ENCODE measurements around the gene MAB21L1. TPM values are rescaled to one million over a fixed set of nuclear protein-coding genes. Genes with fewer than 3 reads are reported as not detected.

MAB21L1 gene
- total RNA-seq: 0.14 and 0.21 TPM in 2 replicates
- long read RNA-seq: 0 reads

DNA sequence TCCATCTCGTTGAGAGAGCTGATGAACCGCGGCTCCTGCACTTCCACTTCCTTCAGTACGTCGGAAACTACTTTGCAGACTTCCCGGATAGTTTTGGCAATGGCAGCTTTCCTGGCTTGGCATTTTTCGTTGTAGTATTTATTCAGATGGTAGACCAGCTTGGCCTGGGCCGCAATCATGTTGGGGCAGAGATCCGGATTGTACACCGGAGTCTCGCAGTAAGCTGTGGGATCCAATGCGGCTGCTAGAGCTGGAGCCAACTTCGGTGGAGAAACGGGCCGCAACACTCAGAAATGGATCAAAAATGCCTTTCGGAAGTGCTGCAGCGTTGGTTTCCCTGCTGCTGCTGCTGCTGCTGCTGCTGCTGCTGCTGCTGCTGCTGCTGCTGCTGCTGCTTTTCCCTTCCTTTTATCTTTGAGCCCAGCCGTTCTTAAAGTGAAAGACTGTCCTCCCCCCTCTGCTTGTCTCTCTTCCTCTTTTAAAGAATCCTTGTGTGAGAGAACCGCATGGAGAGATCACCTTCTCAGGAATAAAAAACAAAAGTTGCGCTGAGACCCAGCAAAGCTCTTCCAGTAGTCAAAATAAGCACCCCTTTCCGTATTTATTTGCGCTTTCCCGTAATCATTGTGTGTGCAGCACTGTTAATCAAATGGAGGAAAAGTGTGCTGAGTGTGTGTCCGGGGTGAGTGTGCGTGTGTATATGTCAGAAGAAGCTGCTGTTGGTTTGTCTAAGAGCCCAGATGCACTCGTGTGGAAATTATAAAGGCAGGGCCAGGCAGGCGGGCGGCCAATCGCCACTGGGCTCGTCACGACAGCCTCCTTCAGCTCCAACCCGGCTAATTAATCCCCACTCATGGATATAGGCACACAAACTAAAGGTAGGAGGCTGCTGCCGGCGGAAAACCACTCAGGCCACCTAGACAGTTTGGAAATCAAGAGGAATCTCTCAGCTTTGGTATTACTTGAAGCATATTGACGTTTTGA, at the start of gene MAB21L1:
TSS of gene MAB21L1 (minus strand) at position 730 of the 984 bp plus-strand sequence. CDS start at position 179, 551 bp downstream.
- TF ChIP-seq, protein P1, sequence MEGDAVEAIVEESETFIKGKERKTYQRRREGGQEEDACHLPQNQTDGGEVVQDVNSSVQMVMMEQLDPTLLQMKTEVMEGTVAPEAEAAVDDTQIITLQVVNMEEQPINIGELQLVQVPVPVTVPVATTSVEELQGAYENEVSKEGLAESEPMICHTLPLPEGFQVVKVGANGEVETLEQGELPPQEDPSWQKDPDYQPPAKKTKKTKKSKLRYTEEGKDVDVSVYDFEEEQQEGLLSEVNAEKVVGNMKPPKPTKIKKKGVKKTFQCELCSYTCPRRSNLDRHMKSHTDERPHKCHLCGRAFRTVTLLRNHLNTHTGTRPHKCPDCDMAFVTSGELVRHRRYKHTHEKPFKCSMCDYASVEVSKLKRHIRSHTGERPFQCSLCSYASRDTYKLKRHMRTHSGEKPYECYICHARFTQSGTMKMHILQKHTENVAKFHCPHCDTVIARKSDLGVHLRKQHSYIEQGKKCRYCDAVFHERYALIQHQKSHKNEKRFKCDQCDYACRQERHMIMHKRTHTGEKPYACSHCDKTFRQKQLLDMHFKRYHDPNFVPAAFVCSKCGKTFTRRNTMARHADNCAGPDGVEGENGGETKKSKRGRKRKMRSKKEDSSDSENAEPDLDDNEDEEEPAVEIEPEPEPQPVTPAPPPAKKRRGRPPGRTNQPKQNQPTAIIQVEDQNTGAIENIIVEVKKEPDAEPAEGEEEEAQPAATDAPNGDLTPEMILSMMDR (conservative IDR thresholded peaks at IDR 0.05): no peak
- H3K4me3 Mint-ChIP-seq: peak within 1 kb of the TSS; percentile 82
- H3K27ac Mint-ChIP-seq (ENCODE audit: unreplicated experiment): no peak within 1 kb of the TSS
- peak; percentile 34 for DNase-seq (ENCODE audit: low read depth, low spot score)
- H3K4me1 Mint-ChIP-seq: peaks cover 45% of the 10 kb centered on the region
- H3K9me3 Mint-ChIP-seq: no peaks in the 10 kb centered on the region
- peaks cover 99% of the 10 kb centered on the region for H3K27me3 Mint-ChIP-seq (ENCODE audit: low read depth)
- peaks cover 2% of the 10 kb centered on the region for H3K36me3 Mint-ChIP-seq (ENCODE audit: low read depth)

GRCh38 chr13:35524171-35524570, 47.7 kb upstream of the MAB21L1 start:
- Mint-ChIP-seq H3K9me3 (peaks cover 2% of the 10 kb centered on the region), H3K4me1 (no peaks in the 10 kb centered on the region), H3K27ac (ENCODE audit: unreplicated experiment) (no peak overlapping the region)

DNA sequence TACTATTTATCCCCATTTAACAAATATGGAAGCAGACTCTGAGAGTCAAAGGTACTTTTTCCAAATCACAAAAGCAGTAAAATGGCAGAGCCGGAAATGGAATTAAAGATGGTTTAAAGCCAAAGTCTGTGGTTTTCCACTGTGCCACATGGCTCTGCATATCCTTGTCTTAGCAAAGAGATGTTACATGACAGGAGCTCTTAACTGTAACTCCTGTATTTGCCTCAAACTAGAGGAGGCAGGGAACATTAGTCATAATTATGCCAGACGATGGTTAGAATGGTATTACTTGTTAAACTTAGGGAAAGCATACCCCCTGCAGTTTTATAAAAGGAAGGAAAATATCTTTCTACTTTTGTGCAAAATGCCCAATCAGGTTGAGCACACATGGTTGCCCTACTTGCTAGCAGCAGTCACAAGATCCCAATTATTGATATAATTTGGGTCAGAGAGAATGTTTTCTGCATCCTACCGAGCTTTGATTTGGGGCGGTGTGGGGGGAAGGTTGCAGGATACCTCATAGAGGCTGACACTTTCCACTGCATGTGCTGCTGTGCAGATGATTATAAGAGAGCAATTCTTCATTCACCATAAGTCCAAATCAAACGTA, 42.0 kb upstream of the MAB21L1 start:
- no peak for DNase-seq (ENCODE audit: low read depth, low spot score)

More at GRCh38 chr13:35524171-35524570, 47.7 kb upstream of the MAB21L1 start:
- H3K4me3 Mint-ChIP-seq: no peak overlapping the region
- TF ChIP-seq, protein P1 (conservative IDR thresholded peaks at IDR 0.05): no peak
- H3K36me3 Mint-ChIP-seq (ENCODE audit: low read depth): peaks cover 2% of the 10 kb centered on the region
- no peaks in the 10 kb centered on the region for H3K27me3 Mint-ChIP-seq (ENCODE audit: low read depth)
- DNase-seq (ENCODE audit: low read depth, low spot score): no peak

DNA sequence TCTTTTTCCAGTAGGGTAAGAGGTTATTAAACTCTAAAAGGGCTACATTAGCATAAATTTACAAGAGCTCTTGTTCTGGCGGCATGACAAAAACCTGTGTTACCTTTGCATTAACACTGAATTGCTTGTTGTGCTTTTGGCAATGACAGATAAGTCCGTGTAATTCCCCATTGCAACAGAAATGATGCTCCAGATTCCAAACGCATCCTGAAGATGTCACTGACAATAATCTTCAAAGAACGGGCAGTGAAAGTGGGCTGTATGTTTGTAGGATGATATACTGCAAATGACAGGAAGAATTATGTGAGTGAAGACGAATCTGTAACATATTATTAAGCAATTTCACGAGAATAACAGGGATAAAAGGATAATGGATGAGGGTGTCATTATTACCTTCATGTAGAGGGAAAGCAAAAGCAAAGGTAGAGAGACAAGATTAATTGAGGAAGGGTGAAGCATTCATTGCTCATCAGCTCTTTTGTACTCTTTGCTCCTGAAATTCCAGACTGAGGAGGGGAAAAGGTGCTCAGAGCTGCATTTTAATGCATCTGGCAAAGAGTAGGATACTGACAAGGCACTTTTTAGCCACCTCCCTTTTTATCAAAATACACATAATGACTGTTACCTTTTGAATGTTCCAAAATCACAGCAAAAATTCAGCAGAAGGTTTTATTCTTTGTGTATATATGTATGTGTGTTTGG, 38.5 kb upstream of the MAB21L1 start:
- DNase-seq (ENCODE audit: low read depth, low spot score): no peak
- Mint-ChIP-seq H3K36me3 (ENCODE audit: low read depth) (no peaks in the 10 kb centered on the region), H3K27me3 (ENCODE audit: low read depth) (no peaks in the 10 kb centered on the region), H3K9me3 (no peaks in the 10 kb centered on the region), H3K4me1 (no peaks in the 10 kb centered on the region), H3K4me3 (no peak overlapping the region), H3K27ac (ENCODE audit: unreplicated experiment) (no peak overlapping the region)
- TF ChIP-seq, protein P1 (conservative IDR thresholded peaks at IDR 0.05): no peak

More for the DNA sequence above, 42.0 kb upstream of the MAB21L1 start:
- H3K36me3 Mint-ChIP-seq (ENCODE audit: low read depth): peaks cover 2% of the 10 kb centered on the region
- H3K9me3 Mint-ChIP-seq: peaks cover 2% of the 10 kb centered on the region
- no peak overlapping the region for H3K4me3 Mint-ChIP-seq
- H3K27ac Mint-ChIP-seq (ENCODE audit: unreplicated experiment): no peak overlapping the region
- TF ChIP-seq, protein P1 (conservative IDR thresholded peaks at IDR 0.05): no peak
- H3K27me3 Mint-ChIP-seq (ENCODE audit: low read depth): no peaks in the 10 kb centered on the region
- H3K4me1 Mint-ChIP-seq: no peaks in the 10 kb centered on the region

- no peaks in the 10 kb centered on the region for H3K4me1 Mint-ChIP-seq
- DNase-seq (ENCODE audit: low read depth, low spot score): no peak
- H3K9me3 Mint-ChIP-seq: no peaks in the 10 kb centered on the region
- H3K4me3 Mint-ChIP-seq: no peak overlapping the region
- TF ChIP-seq, protein P1 (conservative IDR thresholded peaks at IDR 0.05): no peak
- H3K27me3 Mint-ChIP-seq (ENCODE audit: low read depth): no peaks in the 10 kb centered on the region
- H3K27ac Mint-ChIP-seq (ENCODE audit: unreplicated experiment): no peak overlapping the region
- no peaks in the 10 kb centered on the region for H3K36me3 Mint-ChIP-seq (ENCODE audit: low read depth)
Observed at GRCh38 chr13:35514061-35514477, 37.6 kb upstream of the MAB21L1 start.

All from neural crest cell (in vitro differentiated cells).